ENCODE data around the gene MCC. TPM values are rescaled to one million over a fixed set of nuclear protein-coding genes. Genes with fewer than 3 reads are reported as not detected.

MCC gene
- total RNA-seq, 2 experiments from 2014 or later, result 0.25 TPM; not detected in 1

GRCh38 chr5:113450462-113450861, 37.8 kb downstream of the MCC start:
- Histone ChIP-seq H3K9me3 (ENCODE audit: low read length) (no peaks in the 10 kb centered on the region), H3K4me1 (ENCODE audit: insufficient read depth, low read length, poor library complexity, severe bottlenecking) (peaks cover 20% of the 10 kb centered on the region), H4K20me1 (ENCODE audit: insufficient read depth, low read length) (no peaks in the 10 kb centered on the region), H3K4me2 (ENCODE audit: low read length) (no peak overlapping the region), H3K27ac (ENCODE audit: low read depth, low read length, poor library complexity, severe bottlenecking) (no peak overlapping the region), H3K4me3 (ENCODE audit: low read depth, low read length, poor library complexity, severe bottlenecking) (no peak overlapping the region), H3K36me3 (ENCODE audit: insufficient read depth, low read length) (no peaks in the 10 kb centered on the region), H3K9me2 (ENCODE audit: insufficient read depth, low read length) (no peaks in the 10 kb centered on the region), H3K79me2 (ENCODE audit: insufficient read depth, low read depth, low read length) (no peaks in the 10 kb centered on the region), H2AFZ (ENCODE audit: low read length) (no peak overlapping the region)
- CTCF ChIA-PET (ENCODE audit: unreplicated experiment), result no interaction called here
- TF ChIP-seq EZH2phosphoT487 (IDR thresholded peaks at IDR 0.05; ENCODE audit: borderline replicate concordance, low read depth, low read length), result no peak
- TF ChIP-seq CTCF (conservative IDR thresholded peaks at IDR 0.05; ENCODE audit: low read length), result no peak
- intact Hi-C loops (cut with micrococcal nuclease; ENCODE audit: unreplicated experiment), result no loop called here
- POLR2A ChIA-PET, result interaction anchor here (0.8 to 1.4 kb wide), 5 partner anchors 9 to 26 kb away, joined by 3 to 5 read pairs (median 3); no protein-coding TSS in a partner anchor
- no TSS peak for BruUV-seq (replicated peaks)
- DNase-seq (ENCODE audit: low spot score), result no peak

- ChIA-PET CTCF (ENCODE audit: unreplicated experiment) (no interaction called here), POLR2A (interaction anchor here (0.5 to 0.9 kb wide), 3 partner anchors 9 to 1648 kb away, joined by 3 to 5 read pairs (median 3); no protein-coding TSS in a partner anchor)
- H3K4me3 ChIP-seq (ENCODE audit: low read depth, low read length, poor library complexity, severe bottlenecking), result no peak overlapping the region
- peaks cover 17% of the 10 kb centered on the region for H3K4me1 ChIP-seq (ENCODE audit: insufficient read depth, low read length, poor library complexity, severe bottlenecking)
- no peak for DNase-seq (ENCODE audit: low spot score)
- no peak overlapping the region for H3K27ac ChIP-seq (ENCODE audit: low read depth, low read length, poor library complexity, severe bottlenecking)
- H3K79me2 ChIP-seq (ENCODE audit: insufficient read depth, low read depth, low read length), result no peaks in the 10 kb centered on the region
- no peak for TF ChIP-seq EZH2phosphoT487 (IDR thresholded peaks at IDR 0.05; ENCODE audit: borderline replicate concordance, low read depth, low read length)
- TF ChIP-seq CTCF (conservative IDR thresholded peaks at IDR 0.05; ENCODE audit: low read length), result no peak
- intact Hi-C loops (cut with micrococcal nuclease; ENCODE audit: unreplicated experiment), result no loop called here
- no peak overlapping the region for H3K4me2 ChIP-seq (ENCODE audit: low read length)
- H3K36me3 ChIP-seq (ENCODE audit: insufficient read depth, low read length), result no peaks in the 10 kb centered on the region
- BruUV-seq (replicated peaks), result no TSS peak
- no peaks in the 10 kb centered on the region for H3K9me3 ChIP-seq (ENCODE audit: low read length)
- H4K20me1 ChIP-seq (ENCODE audit: insufficient read depth, low read length), result no peaks in the 10 kb centered on the region
- H2AFZ ChIP-seq (ENCODE audit: low read length), result no peak overlapping the region
- H3K9me2 ChIP-seq (ENCODE audit: insufficient read depth, low read length), result no peaks in the 10 kb centered on the region
Measured at GRCh38 chr5:113448252-113448651, 40.0 kb downstream of the MCC start.

GRCh38 chr5:113447498-113448050, 40.7 kb downstream of the MCC start:
- H3K79me2 ChIP-seq (ENCODE audit: insufficient read depth, low read depth, low read length), result no peaks in the 10 kb centered on the region
- no peak overlapping the region for H3K4me2 ChIP-seq (ENCODE audit: low read length)
- H4K20me1 ChIP-seq (ENCODE audit: insufficient read depth, low read length), result no peaks in the 10 kb centered on the region
- H2AFZ ChIP-seq (ENCODE audit: low read length), result no peak overlapping the region
- H3K4me3 ChIP-seq (ENCODE audit: low read depth, low read length, poor library complexity, severe bottlenecking), result no peak overlapping the region
- CTCF ChIA-PET (ENCODE audit: unreplicated experiment), result interaction anchor here (0.6 kb wide), 1 partner anchor 69 kb away, joined by 4 read pairs; no protein-coding TSS in a partner anchor
- no peaks in the 10 kb centered on the region for H3K36me3 ChIP-seq (ENCODE audit: insufficient read depth, low read length)
- H3K4me1 ChIP-seq (ENCODE audit: insufficient read depth, low read length, poor library complexity, severe bottlenecking), result peaks cover 10% of the 10 kb centered on the region
- no peak for TF ChIP-seq EZH2phosphoT487 (IDR thresholded peaks at IDR 0.05; ENCODE audit: borderline replicate concordance, low read depth, low read length)
- TF ChIP-seq CTCF (conservative IDR thresholded peaks at IDR 0.05; ENCODE audit: low read length), result 0 out of 2 replicates have a peak, but pooled peaks have one; percentile 23
- no TSS peak for BruUV-seq (replicated peaks)
- DNase-seq (ENCODE audit: low spot score), result no peak
- no peak overlapping the region for H3K27ac ChIP-seq (ENCODE audit: low read depth, low read length, poor library complexity, severe bottlenecking)
- no peaks in the 10 kb centered on the region for H3K9me3 ChIP-seq (ENCODE audit: low read length)
- intact Hi-C loops (cut with micrococcal nuclease; ENCODE audit: unreplicated experiment), result no loop called here
- no peaks in the 10 kb centered on the region for H3K9me2 ChIP-seq (ENCODE audit: insufficient read depth, low read length)
- POLR2A ChIA-PET, result interaction anchor here (0.7 to 0.9 kb wide), 2 partner anchors 9 to 125 kb away, joined by 3 read pairs; no protein-coding TSS in a partner anchor
